Cardiac muscle cell (in vitro differentiated cells and primary cell): ENCODE measurements around the gene GDAP2. TPM values are rescaled to one million over a fixed set of nuclear protein-coding genes. Genes with fewer than 3 reads are reported as not detected.

Experiments
- DNase-seq, 2 donors: peaks; one replicate each; pipeline versions ENCODE4 v3.0.0 to v3.0.0-alpha.2; 2010 to 2017; ENCODE audit warnings: low read depth in 1 of 2, low spot score in 1 of 2
- H3K27ac ChIP-seq: fragments of 200-600 bp; sonication (generic); 2 replicates; pipeline ENCODE4 v1.5.1; 2016
- H3K27me3 ChIP-seq: fragments of 200-600 bp; sonication (generic); 2 replicates; pipeline ENCODE4 v1.6.0; 2016; ENCODE audit warnings: control low read depth
- H3K36me3 ChIP-seq: fragments of 200-600 bp; sonication (generic); 2 replicates; pipeline ENCODE4 v1.5.1; 2016; ENCODE audit warnings: control low read depth
- H3K4me1 ChIP-seq: fragments of 200-600 bp; sonication (generic); 2 replicates; pipeline ENCODE4 v1.8.1; 2017; ENCODE audit warnings: low read depth, mild to moderate bottlenecking, mixed run types
- H3K4me3 ChIP-seq: fragments of 200-600 bp; sonication (generic); 2 replicates; pipeline ENCODE4 v1.5.1; 2016; ENCODE audit warnings: mild to moderate bottlenecking
- H3K9me3 ChIP-seq: fragments of 200-600 bp; sonication (generic); 2 replicates; pipeline ENCODE4 v1.5.1; 2017; ENCODE audit warnings: low read depth, mild to moderate bottlenecking, control low read depth
- CTCF ChIP-seq: IDR thresholded peaks from 2 replicates; pipeline ENCODE4 v1.5.1; 2012; ENCODE audit warnings: low read depth, mild to moderate bottlenecking, low read length
- polyA plus RNA-seq: library from polyadenylated mRNA; unstranded; fragments of >200 nt; fragmentation: Nextera tagmentation; extraction: Ambion mirVana; gene quantifications from 2 replicates; pipeline ENCODE4 v1.2.1, GENCODE V29; 2016
- total RNA-seq: library from RNA; depleted of rRNA; stranded (reverse); fragments of >200 nt; gene quantifications from 2 replicates; pipeline ENCODE4 v1.2.3, GENCODE V29; 2016

The GDAP2 gene
- total RNA-seq (5.7 and 16.5 TPM in 2 replicates), polyA plus RNA-seq (9.1 and 12.5 TPM in 2 replicates)

GRCh38 chr1:117929343-117930172 is at the start of gene GDAP2, which contains the start of gene WDR3:
Gene GDAP2, minus strand, starts transcription at chr1:117929621. Its CDS starts 9,264 bp downstream, at chr1:117920357.
Gene WDR3, plus strand, starts transcription at chr1:117929739. Its CDS starts 3,581 bp downstream, at chr1:117933320.
- peaks cover 6% of the 10 kb centered on the region for H3K36me3 ChIP-seq
- H3K4me3 ChIP-seq, result peak within 1 kb of the TSS; percentile 88
- no peaks in the 10 kb centered on the region for H3K9me3 ChIP-seq
- H3K4me1 ChIP-seq, result peaks cover 19% of the 10 kb centered on the region
- TF ChIP-seq CTCF, result no peak
- peak within 1 kb of the TSS; percentile 78 for H3K27ac ChIP-seq
- no peaks in the 10 kb centered on the region for H3K27me3 ChIP-seq
- peak; percentile 97 to 99 for DNase-seq

- H3K4me1 ChIP-seq, result no peaks in the 10 kb centered on the region
- TF ChIP-seq CTCF, result no peak
- no peak for DNase-seq
Observed at GRCh38 chr1:117976381-117976780, 47.0 kb upstream of the GDAP2 start.

GRCh38 chr1:117971777-117972176 is 42.4 kb upstream of the GDAP2 start:
- no peak overlapping the region for H3K4me3 ChIP-seq
- TF ChIP-seq CTCF, result no peak
- H3K4me1 ChIP-seq, result no peaks in the 10 kb centered on the region
- H3K9me3 ChIP-seq, result no peaks in the 10 kb centered on the region
- H3K27me3 ChIP-seq, result no peaks in the 10 kb centered on the region
- no peak for DNase-seq
- H3K27ac ChIP-seq, result no peak overlapping the region
- no peaks in the 10 kb centered on the region for H3K36me3 ChIP-seq

More at GRCh38 chr1:117976381-117976780, 47.0 kb upstream of the GDAP2 start:
- Histone ChIP-seq H3K9me3 (no peaks in the 10 kb centered on the region), H3K4me3 (no peak overlapping the region), H3K27me3 (no peaks in the 10 kb centered on the region), H3K36me3 (no peaks in the 10 kb centered on the region), H3K27ac (no peak overlapping the region)

GRCh38 chr1:117970252-117970651 is 40.8 kb upstream of the GDAP2 start:
- Histone ChIP-seq H3K4me3 (no peak overlapping the region), H3K27ac (no peak overlapping the region), H3K4me1 (no peaks in the 10 kb centered on the region), H3K36me3 (no peaks in the 10 kb centered on the region), H3K27me3 (no peaks in the 10 kb centered on the region), H3K9me3 (no peaks in the 10 kb centered on the region)
- TF ChIP-seq CTCF, result no peak
- no peak for DNase-seq

- Histone ChIP-seq H3K9me3 (no peaks in the 10 kb centered on the region), H3K36me3 (no peaks in the 10 kb centered on the region), H3K4me1 (no peaks in the 10 kb centered on the region), H3K27me3 (no peaks in the 10 kb centered on the region), H3K4me3 (no peak overlapping the region), H3K27ac (no peak overlapping the region)
- peak; percentile 2 to 70 for DNase-seq
- TF ChIP-seq CTCF, result no peak
Observed at GRCh38 chr1:117967881-117968280, 38.5 kb upstream of the GDAP2 start.
